ENCODE data around the gene HAPLN2. TPM values are rescaled to one million over a fixed set of nuclear protein-coding genes. Genes with fewer than 3 reads are reported as not detected.
A peak's percentile ranks its signal among the peaks of the same experiment; 100 is the strongest.

HAPLN2 gene
- total and polyA plus RNA-seq, 2 of the 8 experiments (the other 6 are each of a cell fraction or from before 2014, with no cell fraction given), result 0.19 to 0.51 TPM

- Histone ChIP-seq H3K79me2 (ENCODE audit: control insufficient read depth in 1 of 2, insufficient read depth in 2 of 2, low read length in 2 of 2) (peaks cover 3 to 19% of the 10 kb centered on the region in 2 experiments), H4K8ac (ENCODE audit: extremely low read depth, insufficient read depth, low read length) (no peak overlapping the region; the same call in 1 of the 2 replicates), H3K56ac (replicated peaks; ENCODE audit: insufficient read length, low read depth, low read length) (no peak overlapping the region), H2AFZ (ENCODE audit: low read length) (peak overlapping the region; percentile 98), H2AK5ac (ENCODE audit: low read depth, low read length) (no peak overlapping the region), H3K9ac (replicated peaks in 1 of 4; ENCODE audit: extremely low read depth in 1 of 4, low read depth in 3 of 4, low read length in 3 of 4) (no peak overlapping the region), H2BK5ac (ENCODE audit: low read depth, low read length) (no peak overlapping the region), H3K9me3 (ENCODE audit: insufficient read depth in 2 of 2, low read depth in 1 of 2, low read length in 1 of 2) (no peaks in the 10 kb centered on the region), H3K18ac (ENCODE audit: extremely low read depth, low read length) (no peak overlapping the region; the same call in 1 of the 2 replicates), H3K14ac (ENCODE audit: insufficient read length) (no peak overlapping the region), H3K27ac (ENCODE audit: low read depth, low read length) (no peak overlapping the region), H3K23me2 (ENCODE audit: low read depth, low read length) (peaks cover 5% of the 10 kb centered on the region; the same call in 1 of the 2 replicates), H4K20me1 (replicated peaks in 1 of 2; ENCODE audit: control insufficient read depth in 1 of 2, insufficient read depth in 2 of 2, low read length in 2 of 2) (peaks cover 0 to 1% of the 10 kb centered on the region in 2 experiments), H4K5ac (ENCODE audit: insufficient read length, low read depth, low read length) (no peak overlapping the region), H2BK15ac (ENCODE audit: low read length) (no peak overlapping the region), H2BK120ac (replicated peaks; ENCODE audit: low read depth, low read length) (no peak overlapping the region), H4K91ac (replicated peaks; ENCODE audit: insufficient read length, low read length) (no peak overlapping the region), H2BK12ac (ENCODE audit: low read depth, low read length) (no peak overlapping the region), H3K4me2 (ENCODE audit: insufficient read depth in 1 of 2, low read depth in 2 of 2, low read length in 2 of 2) (peak overlapping the region; percentile 55 to 57), H3K4ac (replicated peaks; ENCODE audit: insufficient read length, low read depth, low read length) (no peak overlapping the region), H3K4me3 (ENCODE audit: extremely low read depth in 1 of 4, insufficient read depth in 2 of 4, low read depth in 3 of 4, low read length in 4 of 4) (no peak overlapping the region), H3K23ac (ENCODE audit: insufficient read length) (no peak overlapping the region), H3K27me3 (replicated peaks in 1 of 4; ENCODE audit: control insufficient read depth in 3 of 4, extremely low read depth in 1 of 4, insufficient read depth in 3 of 4, low read length in 3 of 4) (no peaks in the 10 kb centered on the region), H3K79me1 (ENCODE audit: low read depth, low read length) (peaks cover 2% of the 10 kb centered on the region; the same call in 1 of the 2 replicates), H2BK20ac (ENCODE audit: low read length) (no peak overlapping the region), H3K4me1 (replicated peaks in 1 of 4; ENCODE audit: control insufficient read depth in 3 of 4, insufficient read depth in 4 of 4, low read length in 3 of 4) (peaks cover 0 to 8% (median 3%) of the 10 kb centered on the region in 4 experiments; a peak in 5 of 7 replicates), H3K36me3 (ENCODE audit: control insufficient read depth in 2 of 4, insufficient read depth in 4 of 4, low read length in 3 of 4) (peaks cover 8 to 13% (median 12%) of the 10 kb centered on the region in 4 experiments)
- 10% methylated on average over 6 of the region's 10 CpGs; no CpG with 5 or more reads in 1 of the 2 experiments for WGBS, 2 experiments (ENCODE audit: extremely low coverage in 1 of 2, insufficient coverage in 1 of 2, insufficient read length in 1 of 2, insufficient replicate concordance in 2 of 2, low coverage in 1 of 2, low lambda C conversion rate in 2 of 2, missing lambda C conversion rate in 1 of 2)
- FAIRE-seq (no peak), DNase-seq (ENCODE audit: low read depth in 1 of 2, low spot score in 2 of 2) (no peak)
- CTCF ChIA-PET (ENCODE audit: partially characterized antibody), result interaction anchor here (0.6 to 5.7 kb wide), 21 partner anchors 10 to 319 kb away, joined by 3 to 45 read pairs (median 4); partner anchors contain the start of genes IQGAP3, NAXE and NES
- POLR2A ChIA-PET (ENCODE audit: partially characterized antibody), result interaction anchor here (1.1 to 6.6 kb wide), 6 partner anchors 10 to 164 kb away, joined by 3 to 66 read pairs (median 5); partner anchors contain the start of genes NAXE and PRCC
- TF ChIP-seq NANOG (IDR thresholded peaks at IDR 0.05; ENCODE audit: insufficient read depth, low read depth, low read length, poor library complexity, severe bottlenecking) (no peak), RAD21 (IDR thresholded peaks at IDR 0.05 in 1 of 2, conservative IDR thresholded peaks at IDR 0.05 in 1 of 2; ENCODE audit: low read depth in 2 of 2, low read length in 2 of 2) (peak; percentile 21 to 45; a peak in 3 of 4 replicates), HDAC6 (IDR thresholded peaks at IDR 0.05; ENCODE audit: low read depth, low read length) (no peak), CTCF (IDR thresholded peaks at IDR 0.05; ENCODE audit: control extremely low read depth in 1 of 3, insufficient read depth in 1 of 3, low read depth in 1 of 3, low read length in 3 of 3) (peak in 2 of 3 experiments; percentile 42 to 57; a peak in 2 of 4 replicates), KDM4A (IDR thresholded peaks at IDR 0.05; ENCODE audit: low read depth, low read length, severe bottlenecking) (no peak), SIN3A (conservative IDR thresholded peaks at IDR 0.05 in 1 of 2, IDR thresholded peaks at IDR 0.05 in 1 of 2; ENCODE audit: low read depth in 1 of 2, low read length in 2 of 2) (no peak), CTBP2 (IDR thresholded peaks at IDR 0.05; ENCODE audit: borderline replicate concordance, insufficient read depth, insufficient read length, low read length) (no peak), JUN (IDR thresholded peaks at IDR 0.05; ENCODE audit: low read depth, low read length) (no peak)
Measured at GRCh38 chr1:156602557-156602993, 16.6 kb upstream of the HAPLN2 start.

All from H1 (cell line).